Liver (tissue), 3 donors: ENCODE measurements around the gene INSL6.

ENCODE experiments used
- EGR1 ChIP-seq, 2 donors: IDR thresholded peaks; 2 replicates each; pipeline ENCODE4 v1.6.1; 2016 to 2018; ENCODE audit warnings: antibody characterized with exemption in 2 of 2, low read depth in 2 of 2
- GABPA ChIP-seq, 2 donors: IDR thresholded peaks in 1 of 2; conservative IDR thresholded peaks in 1 of 2; 2 replicates each; pipeline ENCODE4 v1.6.1; 2016; ENCODE audit warnings: antibody characterized with exemption in 2 of 2, mild to moderate bottlenecking in 1 of 2, moderate library complexity in 1 of 2
- JUND ChIP-seq, 2 donors: IDR thresholded peaks; 2 replicates each; pipeline ENCODE4 v1.6.1; 2016; ENCODE audit warnings: antibody characterized with exemption in 2 of 2
- RAD21 ChIP-seq, 2 donors: IDR thresholded peaks; 2 replicates each; pipeline ENCODE4 v1.6.1; 2016; ENCODE audit warnings: antibody characterized with exemption in 2 of 2, mild to moderate bottlenecking in 2 of 2
- SP1 ChIP-seq: IDR thresholded peaks from 2 replicates; pipeline ENCODE4 v1.6.1; 2018; ENCODE audit warnings: antibody characterized with exemption, mild to moderate bottlenecking
- TAF1 ChIP-seq: conservative IDR thresholded peaks from 2 replicates; pipeline ENCODE4 v1.6.1; 2016; ENCODE audit warnings: antibody characterized with exemption, mild to moderate bottlenecking
- YY1 ChIP-seq: IDR thresholded peaks from 2 replicates; pipeline ENCODE4 v1.6.1; 2016; ENCODE audit warnings: antibody characterized with exemption, mild to moderate bottlenecking
- TF ChIP-seq, protein P1 (sequence below): fragments of 150-350 bp; IDR thresholded peaks from 2 replicates; pipeline ENCODE4 v1.5.1; 2017; ENCODE audit warnings: improper control_type of control experiment, low read depth, low read length; ENCODE audit not compliant: missing input control
- TF ChIP-seq, protein P2 (sequence below): IDR thresholded peaks from 2 replicates; pipeline ENCODE4 v1.6.1; 2016; ENCODE audit warnings: antibody characterized with exemption
- TF ChIP-seq, protein P3 (sequence below): IDR thresholded peaks from 2 replicates; pipeline ENCODE4 v1.6.1; 2016; ENCODE audit warnings: antibody characterized with exemption, mild to moderate bottlenecking
- TF ChIP-seq, protein P4 (sequence below): IDR thresholded peaks from 2 replicates; pipeline ENCODE4 v1.6.1; 2016; ENCODE audit warnings: antibody characterized with exemption
- donor health status: healthy.
- donor health status: healthy.

DNA sequence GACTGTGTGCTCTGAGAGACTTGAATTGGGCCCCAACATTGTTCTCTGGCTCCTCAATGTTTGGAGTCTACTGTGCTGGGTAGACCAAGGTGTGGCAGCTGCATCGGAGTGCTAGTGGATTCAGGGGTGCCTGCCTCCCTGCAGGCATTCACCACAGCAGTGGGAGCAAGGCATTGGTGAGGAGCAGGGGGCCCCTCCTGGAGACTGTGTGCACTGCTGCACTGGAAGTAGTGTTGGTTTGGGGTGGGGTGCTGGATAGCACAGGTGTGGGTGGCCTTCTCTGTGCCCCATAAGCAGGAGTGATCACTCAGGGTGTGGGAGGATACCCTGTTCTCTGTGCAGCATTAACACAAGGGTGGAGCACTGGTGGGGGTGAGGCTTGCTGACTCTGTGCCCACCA is 39.2 kb downstream of the INSL6 start:
- TF ChIP-seq YY1: no peak
- TF ChIP-seq, protein P1, sequence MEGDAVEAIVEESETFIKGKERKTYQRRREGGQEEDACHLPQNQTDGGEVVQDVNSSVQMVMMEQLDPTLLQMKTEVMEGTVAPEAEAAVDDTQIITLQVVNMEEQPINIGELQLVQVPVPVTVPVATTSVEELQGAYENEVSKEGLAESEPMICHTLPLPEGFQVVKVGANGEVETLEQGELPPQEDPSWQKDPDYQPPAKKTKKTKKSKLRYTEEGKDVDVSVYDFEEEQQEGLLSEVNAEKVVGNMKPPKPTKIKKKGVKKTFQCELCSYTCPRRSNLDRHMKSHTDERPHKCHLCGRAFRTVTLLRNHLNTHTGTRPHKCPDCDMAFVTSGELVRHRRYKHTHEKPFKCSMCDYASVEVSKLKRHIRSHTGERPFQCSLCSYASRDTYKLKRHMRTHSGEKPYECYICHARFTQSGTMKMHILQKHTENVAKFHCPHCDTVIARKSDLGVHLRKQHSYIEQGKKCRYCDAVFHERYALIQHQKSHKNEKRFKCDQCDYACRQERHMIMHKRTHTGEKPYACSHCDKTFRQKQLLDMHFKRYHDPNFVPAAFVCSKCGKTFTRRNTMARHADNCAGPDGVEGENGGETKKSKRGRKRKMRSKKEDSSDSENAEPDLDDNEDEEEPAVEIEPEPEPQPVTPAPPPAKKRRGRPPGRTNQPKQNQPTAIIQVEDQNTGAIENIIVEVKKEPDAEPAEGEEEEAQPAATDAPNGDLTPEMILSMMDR: no peak
- no peak for TF ChIP-seq SP1
- TF ChIP-seq, protein P2, sequence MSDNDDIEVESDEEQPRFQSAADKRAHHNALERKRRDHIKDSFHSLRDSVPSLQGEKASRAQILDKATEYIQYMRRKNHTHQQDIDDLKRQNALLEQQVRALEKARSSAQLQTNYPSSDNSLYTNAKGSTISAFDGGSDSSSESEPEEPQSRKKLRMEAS: no peak
- no peak for TF ChIP-seq JUND (IDR thresholded peaks at IDR 0.05)
- TF ChIP-seq RAD21 (IDR thresholded peaks at IDR 0.05): no peak
- TF ChIP-seq, protein P3, sequence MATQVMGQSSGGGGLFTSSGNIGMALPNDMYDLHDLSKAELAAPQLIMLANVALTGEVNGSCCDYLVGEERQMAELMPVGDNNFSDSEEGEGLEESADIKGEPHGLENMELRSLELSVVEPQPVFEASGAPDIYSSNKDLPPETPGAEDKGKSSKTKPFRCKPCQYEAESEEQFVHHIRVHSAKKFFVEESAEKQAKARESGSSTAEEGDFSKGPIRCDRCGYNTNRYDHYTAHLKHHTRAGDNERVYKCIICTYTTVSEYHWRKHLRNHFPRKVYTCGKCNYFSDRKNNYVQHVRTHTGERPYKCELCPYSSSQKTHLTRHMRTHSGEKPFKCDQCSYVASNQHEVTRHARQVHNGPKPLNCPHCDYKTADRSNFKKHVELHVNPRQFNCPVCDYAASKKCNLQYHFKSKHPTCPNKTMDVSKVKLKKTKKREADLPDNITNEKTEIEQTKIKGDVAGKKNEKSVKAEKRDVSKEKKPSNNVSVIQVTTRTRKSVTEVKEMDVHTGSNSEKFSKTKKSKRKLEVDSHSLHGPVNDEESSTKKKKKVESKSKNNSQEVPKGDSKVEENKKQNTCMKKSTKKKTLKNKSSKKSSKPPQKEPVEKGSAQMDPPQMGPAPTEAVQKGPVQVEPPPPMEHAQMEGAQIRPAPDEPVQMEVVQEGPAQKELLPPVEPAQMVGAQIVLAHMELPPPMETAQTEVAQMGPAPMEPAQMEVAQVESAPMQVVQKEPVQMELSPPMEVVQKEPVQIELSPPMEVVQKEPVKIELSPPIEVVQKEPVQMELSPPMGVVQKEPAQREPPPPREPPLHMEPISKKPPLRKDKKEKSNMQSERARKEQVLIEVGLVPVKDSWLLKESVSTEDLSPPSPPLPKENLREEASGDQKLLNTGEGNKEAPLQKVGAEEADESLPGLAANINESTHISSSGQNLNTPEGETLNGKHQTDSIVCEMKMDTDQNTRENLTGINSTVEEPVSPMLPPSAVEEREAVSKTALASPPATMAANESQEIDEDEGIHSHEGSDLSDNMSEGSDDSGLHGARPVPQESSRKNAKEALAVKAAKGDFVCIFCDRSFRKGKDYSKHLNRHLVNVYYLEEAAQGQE: no peak
- no peak for TF ChIP-seq TAF1
- no peak for TF ChIP-seq GABPA (IDR thresholded peaks at IDR 0.05 in 1 of 2, conservative IDR thresholded peaks at IDR 0.05 in 1 of 2)
- no peak for TF ChIP-seq EGR1 (IDR thresholded peaks at IDR 0.05; ENCODE audit: low read depth in 2 of 2)
- TF ChIP-seq, protein P4, sequence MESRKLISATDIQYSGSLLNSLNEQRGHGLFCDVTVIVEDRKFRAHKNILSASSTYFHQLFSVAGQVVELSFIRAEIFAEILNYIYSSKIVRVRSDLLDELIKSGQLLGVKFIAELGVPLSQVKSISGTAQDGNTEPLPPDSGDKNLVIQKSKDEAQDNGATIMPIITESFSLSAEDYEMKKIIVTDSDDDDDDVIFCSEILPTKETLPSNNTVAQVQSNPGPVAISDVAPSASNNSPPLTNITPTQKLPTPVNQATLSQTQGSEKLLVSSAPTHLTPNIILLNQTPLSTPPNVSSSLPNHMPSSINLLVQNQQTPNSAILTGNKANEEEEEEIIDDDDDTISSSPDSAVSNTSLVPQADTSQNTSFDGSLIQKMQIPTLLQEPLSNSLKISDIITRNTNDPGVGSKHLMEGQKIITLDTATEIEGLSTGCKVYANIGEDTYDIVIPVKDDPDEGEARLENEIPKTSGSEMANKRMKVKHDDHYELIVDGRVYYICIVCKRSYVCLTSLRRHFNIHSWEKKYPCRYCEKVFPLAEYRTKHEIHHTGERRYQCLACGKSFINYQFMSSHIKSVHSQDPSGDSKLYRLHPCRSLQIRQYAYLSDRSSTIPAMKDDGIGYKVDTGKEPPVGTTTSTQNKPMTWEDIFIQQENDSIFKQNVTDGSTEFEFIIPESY: no peak
